ENCODE results near the gene ZNF423.

Gene ZNF423

DNA sequence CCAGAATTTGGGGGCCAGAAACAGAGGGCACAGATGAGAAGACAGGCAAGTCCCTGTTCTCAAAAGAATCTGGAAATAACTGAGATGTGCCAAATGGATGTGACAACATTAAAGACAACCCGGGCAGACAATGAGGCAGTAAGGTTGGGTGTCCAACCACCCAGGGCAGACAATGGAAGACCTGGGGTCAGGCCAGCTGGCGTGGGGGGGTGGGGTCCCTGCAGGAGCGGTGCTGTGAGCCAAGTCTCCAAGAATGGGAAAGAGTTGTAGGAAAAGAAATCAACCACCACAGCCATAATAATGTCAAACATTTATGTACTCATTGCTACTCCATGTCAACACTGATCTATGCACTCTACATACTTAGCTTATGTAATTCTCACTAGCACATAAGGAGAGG lies 279.0 kb downstream of the ZNF423 start:
- POLR2A ChIA-PET, result no interaction called here
- no peak for DNase-seq (ENCODE audit: low read depth, low spot score)
- no peak overlapping the region for H3K4me3 ChIP-seq (ENCODE audit: low read depth, low read length)
- TF ChIP-seq, protein P1, sequence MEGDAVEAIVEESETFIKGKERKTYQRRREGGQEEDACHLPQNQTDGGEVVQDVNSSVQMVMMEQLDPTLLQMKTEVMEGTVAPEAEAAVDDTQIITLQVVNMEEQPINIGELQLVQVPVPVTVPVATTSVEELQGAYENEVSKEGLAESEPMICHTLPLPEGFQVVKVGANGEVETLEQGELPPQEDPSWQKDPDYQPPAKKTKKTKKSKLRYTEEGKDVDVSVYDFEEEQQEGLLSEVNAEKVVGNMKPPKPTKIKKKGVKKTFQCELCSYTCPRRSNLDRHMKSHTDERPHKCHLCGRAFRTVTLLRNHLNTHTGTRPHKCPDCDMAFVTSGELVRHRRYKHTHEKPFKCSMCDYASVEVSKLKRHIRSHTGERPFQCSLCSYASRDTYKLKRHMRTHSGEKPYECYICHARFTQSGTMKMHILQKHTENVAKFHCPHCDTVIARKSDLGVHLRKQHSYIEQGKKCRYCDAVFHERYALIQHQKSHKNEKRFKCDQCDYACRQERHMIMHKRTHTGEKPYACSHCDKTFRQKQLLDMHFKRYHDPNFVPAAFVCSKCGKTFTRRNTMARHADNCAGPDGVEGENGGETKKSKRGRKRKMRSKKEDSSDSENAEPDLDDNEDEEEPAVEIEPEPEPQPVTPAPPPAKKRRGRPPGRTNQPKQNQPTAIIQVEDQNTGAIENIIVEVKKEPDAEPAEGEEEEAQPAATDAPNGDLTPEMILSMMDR (IDR thresholded peaks at IDR 0.05; ENCODE audit: insufficient read depth, low read length, missing control alignments), result no peak
- CTCF ChIA-PET, result no interaction called here

DNA sequence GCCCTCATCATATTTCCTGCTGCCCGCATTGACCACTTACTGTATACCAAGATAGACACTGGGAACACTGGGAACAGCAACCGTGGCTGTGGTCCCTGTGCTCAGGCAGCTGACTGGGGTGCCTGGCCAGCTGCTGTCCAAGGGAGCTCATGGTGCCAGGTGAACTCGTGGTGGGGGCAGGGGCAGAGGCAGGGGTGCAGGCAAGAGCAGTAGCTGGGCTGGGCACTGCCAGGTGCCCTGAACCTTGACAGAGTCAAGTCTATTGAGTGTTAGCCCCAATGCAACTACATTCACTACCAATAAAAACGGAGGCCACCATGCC lies 279.8 kb downstream of the ZNF423 start:
- no peak for DNase-seq (ENCODE audit: low read depth, low spot score)
- TF ChIP-seq, protein P1 (IDR thresholded peaks at IDR 0.05; ENCODE audit: insufficient read depth, low read length, missing control alignments), result no peak
- no peak overlapping the region for H3K4me3 ChIP-seq (ENCODE audit: low read depth, low read length)
- ChIA-PET CTCF (interaction anchor here (1.4 kb wide), 1 partner anchor 20 kb away, joined by 4 read pairs; no protein-coding TSS in a partner anchor), POLR2A (no interaction called here)

DNA sequence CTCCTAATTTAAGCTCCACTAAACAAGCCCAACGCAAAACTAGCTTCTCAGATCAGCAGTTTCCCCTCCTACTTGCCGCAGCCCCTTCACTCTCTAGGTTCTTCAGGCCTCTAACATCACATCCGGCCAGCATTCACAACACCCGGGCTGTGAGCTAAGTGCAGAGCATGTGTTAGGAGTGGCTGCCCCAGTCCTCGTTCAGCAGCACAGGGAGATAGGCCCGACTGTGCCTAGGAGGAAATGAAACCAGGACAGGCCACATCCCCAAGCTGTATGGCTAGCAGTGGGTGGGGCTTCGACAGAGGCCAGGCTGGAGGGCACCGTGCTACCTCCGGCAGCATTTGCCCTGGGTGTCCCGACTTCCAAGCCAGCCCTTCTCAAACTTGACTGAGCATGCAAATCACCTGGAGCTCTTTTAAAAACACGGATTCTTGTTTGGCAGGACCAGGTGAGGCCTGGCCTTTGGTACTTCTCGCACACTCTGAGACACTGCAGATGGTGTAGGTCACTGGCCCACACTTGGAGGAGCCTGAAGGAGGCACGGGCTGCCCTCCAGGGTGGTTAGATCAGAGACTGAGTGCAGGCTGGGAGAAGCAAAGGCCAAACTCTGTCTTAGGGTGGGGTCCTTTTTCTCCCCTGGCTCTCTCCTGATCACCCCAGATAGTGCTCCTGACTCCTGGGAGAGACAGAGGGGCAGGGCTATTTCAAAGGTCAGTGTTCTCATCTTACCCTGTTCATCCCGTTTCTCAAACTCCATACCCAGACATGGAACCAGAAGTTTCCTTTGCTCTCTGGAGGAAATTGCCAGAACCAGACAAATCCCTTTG lies 280.4 kb downstream of the ZNF423 start:
- no peak overlapping the region for H3K4me3 ChIP-seq (ENCODE audit: low read depth, low read length)
- DNase-seq (ENCODE audit: low read depth, low spot score), result no peak
- TF ChIP-seq, protein P1 (IDR thresholded peaks at IDR 0.05; ENCODE audit: insufficient read depth, low read length, missing control alignments), result no peak
- ChIA-PET POLR2A (no interaction called here), CTCF (interaction anchor here (0.9 to 1.4 kb wide), 2 partner anchors 17 to 20 kb away, joined by 3 to 4 read pairs; no protein-coding TSS in a partner anchor)

DNA sequence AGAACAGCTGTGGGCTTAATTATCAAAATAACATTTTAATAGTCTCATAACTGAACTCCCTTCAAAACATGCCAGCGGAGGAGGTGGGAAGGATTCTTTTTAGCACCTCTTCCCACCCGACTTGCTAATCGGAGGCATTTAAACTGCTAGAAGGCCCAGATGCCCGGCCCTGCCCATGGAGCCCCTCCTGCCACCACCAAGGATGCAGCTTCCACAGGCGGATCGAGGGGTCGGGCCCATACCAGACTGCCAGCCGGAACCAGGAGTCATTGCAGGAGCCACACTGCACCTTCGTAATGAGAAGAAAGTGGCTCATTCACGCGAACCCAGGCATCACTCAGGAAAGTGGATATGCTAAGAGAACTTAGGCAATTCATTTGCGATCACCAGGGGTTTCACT lies 281.1 kb downstream of the ZNF423 start:
- TF ChIP-seq, protein P1 (IDR thresholded peaks at IDR 0.05; ENCODE audit: insufficient read depth, low read length, missing control alignments), result no peak
- CTCF ChIA-PET, result interaction anchor here (0.9 to 1.4 kb wide), 2 partner anchors 18 to 19 kb away, joined by 3 to 4 read pairs; no protein-coding TSS in a partner anchor
- H3K4me3 ChIP-seq (ENCODE audit: low read depth, low read length), result no peak overlapping the region
- POLR2A ChIA-PET, result no interaction called here
- no peak for DNase-seq (ENCODE audit: low read depth, low spot score)

DNA sequence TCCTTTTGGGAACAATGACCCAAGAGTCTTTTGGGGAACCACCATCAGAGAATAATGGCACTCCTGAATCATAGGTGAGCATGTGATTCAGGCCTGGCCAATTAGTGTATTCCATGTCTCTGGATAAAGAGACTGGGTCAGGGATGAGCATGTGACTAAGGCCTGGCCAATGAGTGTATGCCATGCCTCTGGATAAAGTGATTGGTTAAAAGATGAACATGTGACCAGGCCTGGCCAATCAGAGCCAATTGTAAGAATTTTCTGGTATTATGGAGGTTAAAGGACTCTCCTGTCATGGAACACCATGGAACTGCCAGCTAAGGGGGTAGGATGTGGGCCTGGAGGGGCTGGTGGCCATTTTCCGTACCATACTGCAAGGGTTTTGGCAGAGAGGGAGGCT lies 288.0 kb downstream of the ZNF423 start:
- POLR2A ChIA-PET, result no interaction called here
- H3K4me3 ChIP-seq (ENCODE audit: low read depth, low read length), result no peak overlapping the region
- TF ChIP-seq, protein P1 (IDR thresholded peaks at IDR 0.05; ENCODE audit: insufficient read depth, low read length, missing control alignments), result no peak
- CTCF ChIA-PET, result no interaction called here
- DNase-seq (ENCODE audit: low read depth, low spot score), result no peak

DNA sequence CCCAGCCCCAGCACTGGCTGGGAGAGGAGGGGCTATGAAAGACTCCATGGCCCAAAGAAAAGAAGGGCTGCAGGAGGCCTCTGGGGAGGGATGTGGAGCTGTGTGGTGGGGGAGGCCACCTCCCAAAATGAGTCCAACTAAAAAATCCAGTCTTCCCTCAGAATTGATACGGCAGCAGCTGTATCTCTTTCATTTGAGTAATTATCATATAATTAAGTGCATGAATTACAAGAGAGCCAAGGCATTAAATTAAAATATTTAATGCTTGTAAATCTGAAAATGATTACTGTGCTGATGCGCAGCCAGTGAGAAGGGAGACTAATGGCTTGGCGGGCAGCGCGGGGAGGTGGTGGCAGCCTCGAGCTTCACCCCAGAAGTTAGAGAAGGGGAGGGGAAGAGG lies 289.5 kb downstream of the ZNF423 start:
- POLR2A ChIA-PET, result no interaction called here

More for the DNA sequence above, 289.5 kb downstream of the ZNF423 start:
- no peak overlapping the region for H3K4me3 ChIP-seq (ENCODE audit: low read depth, low read length)
- DNase-seq (ENCODE audit: low read depth, low spot score), result no peak
- TF ChIP-seq, protein P1 (IDR thresholded peaks at IDR 0.05; ENCODE audit: insufficient read depth, low read length, missing control alignments), result no peak
- CTCF ChIA-PET, result interaction anchor here (1.5 kb wide), 1 partner anchor 10 kb away, joined by 5 read pairs; no protein-coding TSS in a partner anchor

All from AG04449 (cell line).